GM12875 (cell line): Measurements from ENCODE around the gene KANSL1.

Source experiments
- H3K4me3 ChIP-seq: one replicate; pipeline ENCODE4 v1.5.1; 2011; ENCODE audit warnings: low read depth, low read length, control low read depth
- TF ChIP-seq, protein P1 (sequence below): IDR thresholded peaks from 2 replicates; pipeline ENCODE4 v1.5.1; 2011; ENCODE audit warnings: low read depth, mild to moderate bottlenecking, control low read depth, inconsistent platforms, low read length, moderate library complexity, borderline replicate concordance; ENCODE audit not compliant: insufficient read depth

KANSL1 gene

GRCh38 chr17:46179375-46179999 is 13.7 kb downstream of the KANSL1 start:
- TF ChIP-seq, protein P1, sequence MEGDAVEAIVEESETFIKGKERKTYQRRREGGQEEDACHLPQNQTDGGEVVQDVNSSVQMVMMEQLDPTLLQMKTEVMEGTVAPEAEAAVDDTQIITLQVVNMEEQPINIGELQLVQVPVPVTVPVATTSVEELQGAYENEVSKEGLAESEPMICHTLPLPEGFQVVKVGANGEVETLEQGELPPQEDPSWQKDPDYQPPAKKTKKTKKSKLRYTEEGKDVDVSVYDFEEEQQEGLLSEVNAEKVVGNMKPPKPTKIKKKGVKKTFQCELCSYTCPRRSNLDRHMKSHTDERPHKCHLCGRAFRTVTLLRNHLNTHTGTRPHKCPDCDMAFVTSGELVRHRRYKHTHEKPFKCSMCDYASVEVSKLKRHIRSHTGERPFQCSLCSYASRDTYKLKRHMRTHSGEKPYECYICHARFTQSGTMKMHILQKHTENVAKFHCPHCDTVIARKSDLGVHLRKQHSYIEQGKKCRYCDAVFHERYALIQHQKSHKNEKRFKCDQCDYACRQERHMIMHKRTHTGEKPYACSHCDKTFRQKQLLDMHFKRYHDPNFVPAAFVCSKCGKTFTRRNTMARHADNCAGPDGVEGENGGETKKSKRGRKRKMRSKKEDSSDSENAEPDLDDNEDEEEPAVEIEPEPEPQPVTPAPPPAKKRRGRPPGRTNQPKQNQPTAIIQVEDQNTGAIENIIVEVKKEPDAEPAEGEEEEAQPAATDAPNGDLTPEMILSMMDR, result no peak
- H3K4me3 ChIP-seq, result no peak overlapping the region

DNA sequence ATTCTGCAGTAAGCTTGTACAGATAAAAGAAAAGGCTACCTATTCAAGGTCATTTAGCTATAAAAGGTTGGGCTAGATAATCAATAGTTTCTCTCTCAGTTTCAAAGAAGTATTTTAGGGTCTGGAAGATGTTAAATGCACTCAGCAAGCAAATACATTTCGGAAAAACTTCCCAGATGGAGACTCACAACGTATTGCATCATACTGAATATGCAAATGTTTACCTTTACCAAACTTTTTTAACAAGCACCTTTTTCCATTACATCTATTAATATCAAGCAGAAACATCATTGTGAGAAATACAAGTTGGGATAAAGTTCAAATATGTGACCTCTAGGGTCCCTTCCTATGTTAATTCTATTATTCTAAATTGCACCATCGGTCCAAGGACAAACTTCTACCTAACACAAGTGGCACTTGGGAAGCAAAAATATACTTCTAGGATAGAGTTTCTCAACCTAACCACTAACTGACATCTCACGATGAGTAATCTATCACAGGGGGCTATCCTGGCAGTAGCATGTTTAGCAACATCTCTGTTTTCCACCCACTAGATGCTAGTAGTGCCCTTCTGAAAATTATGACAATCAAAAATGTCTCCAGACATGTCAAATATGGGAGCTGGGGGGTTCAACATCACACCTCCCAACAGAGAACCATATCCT is 14.5 kb downstream of the KANSL1 start:
- TF ChIP-seq, protein P1, result no peak
- H3K4me3 ChIP-seq, result no peak overlapping the region

GRCh38 chr17:46176975-46177374 is 16.3 kb downstream of the KANSL1 start:
- TF ChIP-seq, protein P1, result no peak
- no peak overlapping the region for H3K4me3 ChIP-seq

GRCh38 chr17:46175891-46176290 is 17.3 kb downstream of the KANSL1 start:
- TF ChIP-seq, protein P1, result no peak
- H3K4me3 ChIP-seq, result no peak overlapping the region

DNA sequence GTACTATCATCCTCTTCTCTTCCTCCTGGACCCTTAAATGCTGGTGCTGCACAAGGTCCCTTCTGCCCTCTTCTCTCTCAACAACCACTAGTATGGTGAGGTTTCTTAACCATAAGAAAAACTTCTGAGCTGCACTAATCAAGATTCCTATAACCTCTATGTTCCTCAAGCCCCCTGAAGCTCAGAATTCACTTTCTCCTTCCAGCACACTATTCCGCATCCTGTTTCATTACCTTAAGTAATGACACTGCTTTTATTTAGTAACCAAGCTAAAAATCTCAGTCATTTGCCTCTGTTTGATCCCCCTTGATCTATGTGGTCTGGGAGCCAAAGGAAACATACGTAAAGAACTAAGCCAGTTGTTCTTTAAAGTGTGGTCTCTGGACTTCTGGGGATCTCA is 20.1 kb downstream of the KANSL1 start:
- TF ChIP-seq, protein P1, result no peak

DNA sequence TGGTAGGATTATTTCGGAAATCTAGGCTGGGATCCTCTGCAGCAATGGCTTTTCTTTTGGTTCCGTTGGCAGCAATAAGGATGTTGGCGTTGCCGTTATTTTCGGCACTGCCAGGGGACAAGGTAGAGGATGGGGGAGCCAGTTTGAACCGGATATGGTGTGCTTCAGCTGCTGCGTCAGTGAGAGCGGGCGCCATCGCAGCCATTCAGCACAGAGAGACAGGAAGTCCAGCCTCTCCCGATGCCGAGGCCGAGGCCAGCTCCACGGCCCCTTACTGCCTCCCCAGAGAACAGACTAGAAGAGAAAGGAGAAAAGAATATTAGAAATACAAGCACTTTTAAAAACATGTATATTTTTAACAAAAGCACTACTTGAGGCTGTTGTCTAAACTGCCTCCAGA is 21.3 kb downstream of the KANSL1 start:
- H3K4me3 ChIP-seq, result no peak overlapping the region
- TF ChIP-seq, protein P1, result no peak

More for the DNA sequence above, 20.1 kb downstream of the KANSL1 start:
- no peak overlapping the region for H3K4me3 ChIP-seq
